ENCODE measurements around the gene CD46.
A peak's percentile ranks its signal among the peaks of the same experiment; 100 is the strongest.

CD46 gene

GRCh38 chr1:207789792-207790787, 38.2 kb downstream of the CD46 start:
- H3K4me3 ChIP-seq (ENCODE audit: low read depth, low read length) = no peak overlapping the region
- DNase-seq (ENCODE audit: low read depth, low spot score) = no peak
- TF ChIP-seq CTCF (IDR thresholded peaks at IDR 0.05; ENCODE audit: low read depth, low read length) = no peak
- in situ Hi-C loops (cut with HindIII; ENCODE audit: low sequenced_read_pairs) = no loop called here

- in situ Hi-C loops (cut with HindIII; ENCODE audit: low sequenced_read_pairs) = no loop called here
- no peak overlapping the region for H3K4me3 ChIP-seq (ENCODE audit: low read depth, low read length)
- no peak for TF ChIP-seq CTCF (IDR thresholded peaks at IDR 0.05; ENCODE audit: low read depth, low read length)
- no peak for DNase-seq (ENCODE audit: low read depth, low spot score)
These were observed 39.4 kb downstream of the CD46 start for GRCh38 chr1:207791290-207791689.

- in situ Hi-C loops (cut with HindIII; ENCODE audit: low sequenced_read_pairs) = no loop called here
- H3K4me3 ChIP-seq (ENCODE audit: low read depth, low read length) = no peak overlapping the region
- no peak for TF ChIP-seq CTCF (IDR thresholded peaks at IDR 0.05; ENCODE audit: low read depth, low read length)
- DNase-seq (ENCODE audit: low read depth, low spot score) = no peak
These were observed 41.5 kb downstream of the CD46 start for GRCh38 chr1:207793327-207793726.

GRCh38 chr1:207794861-207795260, 43.0 kb downstream of the CD46 start:
- in situ Hi-C loops (cut with HindIII; ENCODE audit: low sequenced_read_pairs) = no loop called here
- TF ChIP-seq CTCF (IDR thresholded peaks at IDR 0.05; ENCODE audit: low read depth, low read length) = no peak
- no peak overlapping the region for H3K4me3 ChIP-seq (ENCODE audit: low read depth, low read length)
- no peak for DNase-seq (ENCODE audit: low read depth, low spot score)

- in situ Hi-C loops (cut with HindIII; ENCODE audit: low sequenced_read_pairs) = no loop called here
- peak; percentile 87 for DNase-seq (ENCODE audit: low read depth, low spot score)
- H3K4me3 ChIP-seq (ENCODE audit: low read depth, low read length) = no peak overlapping the region
- TF ChIP-seq CTCF (IDR thresholded peaks at IDR 0.05; ENCODE audit: low read depth, low read length) = peak; percentile 81
These were observed 45.5 kb downstream of the CD46 start for GRCh38 chr1:207797229-207797973.

GRCh38 chr1:207798847-207799246, 47.0 kb downstream of the CD46 start:
- peak; percentile 65 for DNase-seq (ENCODE audit: low read depth, low spot score)
- no peak for TF ChIP-seq CTCF (IDR thresholded peaks at IDR 0.05; ENCODE audit: low read depth, low read length)
- H3K4me3 ChIP-seq (ENCODE audit: low read depth, low read length) = no peak overlapping the region
- in situ Hi-C loops (cut with HindIII; ENCODE audit: low sequenced_read_pairs) = no loop called here
